Non-pigmented ciliary epithelial cell (primary cell): ENCODE results near the gene GPSM1.
"Not testable (repeated sequence)": the region's sequence is repeated elsewhere in the genome, so short reads cannot be mapped to it uniquely, and the experiment has no call there.

Experiments
- DNase-seq: peaks from one replicate; pipeline ENCODE4 v3.0.0-alpha.2; 2010; ENCODE audit warnings: low read depth

The GPSM1 gene

DNA sequence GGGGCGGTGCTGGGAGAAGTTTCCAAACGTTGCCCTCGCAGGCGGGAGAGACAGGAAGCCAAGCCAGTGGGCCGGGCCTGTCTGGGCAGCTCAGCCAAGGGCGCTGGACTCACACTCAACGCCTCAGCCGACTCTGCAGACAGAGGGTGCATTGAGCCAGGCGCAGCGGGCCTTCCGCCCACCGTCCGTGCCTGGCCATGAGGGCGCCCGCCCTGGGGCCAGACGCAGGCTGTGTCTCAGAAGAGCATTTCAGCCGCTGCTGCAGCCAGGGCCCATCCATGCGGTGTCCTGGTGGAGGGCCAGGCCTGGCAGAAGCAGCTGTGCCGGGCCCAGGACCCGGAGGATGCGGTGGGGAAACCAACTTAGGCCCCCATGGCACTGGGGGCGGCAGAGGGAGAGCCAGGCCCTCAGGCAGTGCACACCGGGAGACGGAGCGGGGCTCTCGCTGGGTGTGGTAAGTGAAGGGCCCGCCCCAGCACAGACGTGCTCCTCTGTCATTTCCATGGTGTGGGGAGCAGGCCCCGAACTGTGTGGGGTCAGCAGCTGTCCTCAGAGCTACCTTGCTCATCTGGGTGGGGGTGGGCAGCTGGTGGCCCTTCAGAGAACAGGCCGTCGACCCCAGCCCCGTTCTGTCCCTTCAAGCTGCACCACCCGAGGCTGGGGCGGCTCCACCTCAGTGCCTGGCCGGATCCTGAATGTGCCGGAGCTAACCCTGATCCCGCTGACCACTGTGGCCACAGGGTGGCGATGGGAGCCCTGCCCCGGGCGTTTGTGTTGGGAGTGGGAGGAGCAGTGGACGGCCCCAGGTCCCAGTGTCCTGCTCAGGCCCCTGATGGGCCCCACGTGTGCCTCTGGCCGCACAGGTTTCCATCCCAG is 18.2 kb downstream of the GPSM1 start:
- DNase-seq: no peak

- DNase-seq: no peak
These were observed 18.8 kb downstream of the GPSM1 start for GRCh38 chr9:136346157-136346481.

DNA sequence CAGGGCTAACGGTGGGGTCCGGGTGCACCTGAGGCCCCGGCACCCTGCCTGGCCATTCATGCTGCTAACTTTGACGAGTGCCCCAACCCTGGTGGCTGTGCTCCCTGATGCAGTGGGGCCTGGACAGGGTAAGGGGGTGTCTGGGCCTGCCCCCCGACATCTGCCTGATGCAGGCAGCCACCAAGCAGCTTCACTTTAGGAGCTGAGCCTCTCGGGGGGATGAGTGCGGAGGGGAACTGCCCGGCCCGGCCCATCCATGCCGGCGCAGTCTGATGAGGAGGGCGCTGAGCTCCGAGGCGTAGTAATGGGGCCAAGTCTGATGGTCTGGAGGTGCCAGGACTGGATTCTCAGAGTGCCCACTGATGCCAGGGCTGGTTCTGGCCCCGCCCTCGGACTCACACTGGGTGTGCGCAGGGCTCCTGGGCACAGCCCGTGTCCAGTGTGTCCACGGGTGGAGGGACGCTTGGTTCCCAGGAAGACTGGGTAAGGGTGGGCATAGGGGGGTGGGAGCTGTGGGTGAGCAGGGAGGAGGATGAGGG is 19.7 kb downstream of the GPSM1 start:
- DNase-seq: no peak

GRCh38 chr9:136347472-136348256 is 20.3 kb downstream of the GPSM1 start:
- no peak for DNase-seq

- DNase-seq: no peak
These were observed 21.4 kb downstream of the GPSM1 start for GRCh38 chr9:136348691-136349090.

- no peak for DNase-seq
These were observed 22.2 kb downstream of the GPSM1 start for GRCh38 chr9:136349546-136349945.

GRCh38 chr9:136351252-136351800 is 24.0 kb downstream of the GPSM1 start:
- DNase-seq: no peak

DNA sequence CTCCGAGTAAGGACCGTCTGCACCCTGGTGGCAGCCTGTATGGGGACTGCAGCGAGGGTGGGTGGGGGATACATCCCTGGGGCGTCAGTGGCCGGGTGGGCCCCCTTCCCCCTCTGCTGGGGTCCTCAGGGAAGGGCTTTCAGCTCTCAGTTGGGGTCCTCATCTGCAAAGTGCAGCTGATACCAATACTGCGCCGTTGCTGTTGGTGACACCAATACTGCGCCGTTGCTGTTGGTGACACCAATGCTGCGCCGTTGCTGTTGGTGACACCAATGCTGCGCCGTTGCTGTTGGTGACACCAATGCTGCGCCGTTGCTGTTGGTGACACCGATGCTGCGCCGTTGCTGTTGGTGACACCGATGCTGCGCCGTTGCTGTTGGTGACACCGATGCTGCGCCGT is 24.5 kb downstream of the GPSM1 start:
- not testable (repeated sequence) for DNase-seq

DNA sequence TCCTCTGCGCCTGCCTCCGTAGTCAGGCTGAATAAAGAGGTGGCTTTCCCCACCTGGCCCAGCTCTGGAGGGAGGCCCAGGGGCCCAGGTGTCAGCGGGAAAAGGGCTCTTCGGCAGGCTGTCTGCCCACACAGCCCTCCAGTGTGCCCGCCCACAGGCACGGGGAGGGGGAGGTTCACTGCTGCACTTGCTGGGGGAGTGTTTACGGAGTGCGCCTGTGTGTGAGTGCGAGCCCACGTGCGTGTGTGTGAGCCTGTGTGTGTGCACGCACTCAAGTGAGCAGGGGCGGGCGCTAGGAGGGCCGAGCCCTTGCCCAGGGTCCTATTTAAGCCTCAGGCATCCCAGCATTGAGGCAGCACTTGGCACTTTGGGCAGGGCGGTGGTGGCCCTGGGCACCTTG is 25.3 kb downstream of the GPSM1 start:
- no peak for DNase-seq

GRCh38 chr9:136353088-136353487 is 25.7 kb downstream of the GPSM1 start:
- no peak for DNase-seq

- no peak for DNase-seq
These were observed 26.6 kb downstream of the GPSM1 start for GRCh38 chr9:136353757-136354488.

- DNase-seq: no peak
These were observed 27.3 kb downstream of the GPSM1 start for GRCh38 chr9:136354592-136355085.

GRCh38 chr9:136355616-136356557 is 28.5 kb downstream of the GPSM1 start:
- DNase-seq: no peak

GRCh38 chr9:136357202-136357725 is 29.9 kb downstream of the GPSM1 start:
- no peak for DNase-seq

- DNase-seq: no peak
These were observed 30.7 kb downstream of the GPSM1 start for GRCh38 chr9:136358016-136358415.

DNA sequence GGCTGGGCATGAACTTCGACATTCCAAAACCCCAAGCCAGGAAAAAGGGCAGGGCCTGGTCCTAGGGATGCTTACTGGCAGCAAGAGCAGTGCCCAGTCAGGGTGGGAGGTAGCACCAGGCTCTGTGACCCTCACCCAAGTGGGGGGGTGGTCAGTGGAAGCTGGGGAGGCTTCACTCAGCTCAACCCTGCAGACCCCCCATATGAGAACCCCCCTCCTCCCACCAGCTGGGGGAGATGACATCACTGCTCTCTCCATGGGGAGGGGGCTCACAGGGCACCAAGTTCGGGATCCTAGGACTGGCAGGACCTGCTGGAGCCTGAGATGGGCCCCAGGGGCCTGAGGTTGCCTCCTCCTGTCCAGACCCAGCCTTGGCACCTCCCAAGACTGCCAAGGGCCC is 31.5 kb downstream of the GPSM1 start:
- DNase-seq: no peak

GRCh38 chr9:136359774-136360718 is 32.7 kb downstream of the GPSM1 start:
- DNase-seq: no peak

DNA sequence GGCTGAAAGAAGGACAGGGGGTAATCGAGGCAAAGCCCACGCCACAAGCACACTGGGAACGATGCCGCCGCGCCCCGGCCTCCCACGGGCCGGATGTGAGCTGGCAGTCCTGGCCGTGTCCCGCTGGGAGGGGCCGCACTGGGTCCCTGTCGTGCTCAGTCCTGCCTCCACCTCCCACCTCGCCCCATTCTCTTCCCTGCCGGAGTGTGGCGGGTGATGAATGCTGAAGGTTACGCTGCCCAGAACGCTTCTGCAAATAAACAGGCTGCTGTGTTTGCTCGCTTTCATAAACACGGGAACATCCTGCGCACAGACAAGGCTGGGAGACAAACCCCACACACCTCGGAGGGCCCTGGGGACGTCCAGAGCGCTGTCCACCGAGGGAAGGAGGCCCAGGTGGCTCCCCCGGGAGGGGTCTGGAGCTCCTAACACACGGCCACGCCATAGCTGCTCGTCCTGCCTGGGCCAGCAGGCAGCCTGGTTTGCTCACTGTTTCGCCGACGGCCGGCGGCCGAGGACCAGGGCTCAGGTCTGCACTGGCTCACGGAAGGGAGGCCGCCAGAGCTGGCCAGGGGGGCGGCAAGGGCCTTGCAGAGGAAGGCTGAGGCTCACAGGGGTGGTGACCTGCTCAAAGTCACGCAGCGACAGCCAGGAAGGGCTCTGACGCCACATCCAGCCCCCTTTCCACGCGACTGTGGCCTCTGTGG is 33.9 kb downstream of the GPSM1 start:
- no peak for DNase-seq
